GM18909 (cell line): Measurements from ENCODE around the gene DXO.
"Not testable (repeated sequence)": the region's sequence is repeated elsewhere in the genome, so short reads cannot be mapped to it uniquely, and the experiment has no call there.

ENCODE experiments used
- ATAC-seq: cut with Tn5 transposase; IDR thresholded peaks from one replicate; pipeline ENCODE4 v1.9.1; 2021; ENCODE audit warnings: mild to moderate bottlenecking; ENCODE audit not compliant: unreplicated experiment, poor library complexity

DXO gene

GRCh38 chr6:31971993-31972708, at the start of gene DXO:
Gene DXO (minus strand): TSS chr6:31972138. CDS start chr6:31971675, 463 bp downstream.
- peak; percentile 84 for ATAC-seq

DNA sequence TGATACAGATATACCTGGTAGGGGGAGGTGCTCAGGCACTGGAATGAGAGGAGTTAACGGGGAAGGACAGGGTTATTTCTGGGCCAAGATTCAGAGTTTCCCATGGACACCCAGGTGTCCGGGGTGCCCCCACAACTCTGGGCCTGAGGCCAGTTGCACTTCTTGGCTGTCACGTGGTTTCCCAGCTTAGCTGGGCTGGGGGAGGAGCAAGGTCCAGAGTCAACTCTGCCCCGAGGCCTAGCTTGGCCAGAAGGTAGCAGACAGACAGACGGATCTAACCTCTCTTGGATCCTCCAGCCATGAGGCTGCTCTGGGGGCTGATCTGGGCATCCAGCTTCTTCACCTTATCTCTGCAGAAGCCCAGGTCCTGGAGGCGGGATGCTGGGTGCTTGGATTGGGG, 42.6 kb upstream of the DXO start, which contains the start of gene C4B:
Gene C4B (plus strand): TSS at position 249 of the 400 bp plus-strand sequence. CDS start 51 bp downstream, at position 300.
- ATAC-seq, result not testable (repeated sequence)

DNA sequence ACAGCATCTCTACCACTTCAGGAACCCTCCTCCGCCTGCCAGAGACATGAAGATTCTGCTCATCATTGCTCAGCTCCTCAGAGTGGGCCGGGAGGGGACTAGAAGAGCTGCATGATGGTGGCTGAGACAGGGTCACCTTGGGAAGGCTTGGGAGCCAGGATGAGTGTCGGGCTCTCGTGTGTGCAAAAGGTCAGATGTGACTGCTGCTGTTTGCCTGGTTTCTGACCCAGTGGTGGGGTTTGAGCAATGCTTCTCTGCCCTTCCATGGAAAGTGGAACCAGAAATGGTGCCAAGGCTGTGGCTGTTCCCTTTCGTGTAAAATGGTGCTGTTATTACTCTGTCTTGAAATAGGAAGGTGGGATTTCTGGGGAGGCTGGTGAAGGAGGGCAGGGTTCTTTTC, 41.8 kb upstream of the DXO start:
- not testable (repeated sequence) for ATAC-seq

- ATAC-seq, result not testable (repeated sequence)
Measured at GRCh38 chr6:32012941-32013617, 41.1 kb upstream of the DXO start.

DNA sequence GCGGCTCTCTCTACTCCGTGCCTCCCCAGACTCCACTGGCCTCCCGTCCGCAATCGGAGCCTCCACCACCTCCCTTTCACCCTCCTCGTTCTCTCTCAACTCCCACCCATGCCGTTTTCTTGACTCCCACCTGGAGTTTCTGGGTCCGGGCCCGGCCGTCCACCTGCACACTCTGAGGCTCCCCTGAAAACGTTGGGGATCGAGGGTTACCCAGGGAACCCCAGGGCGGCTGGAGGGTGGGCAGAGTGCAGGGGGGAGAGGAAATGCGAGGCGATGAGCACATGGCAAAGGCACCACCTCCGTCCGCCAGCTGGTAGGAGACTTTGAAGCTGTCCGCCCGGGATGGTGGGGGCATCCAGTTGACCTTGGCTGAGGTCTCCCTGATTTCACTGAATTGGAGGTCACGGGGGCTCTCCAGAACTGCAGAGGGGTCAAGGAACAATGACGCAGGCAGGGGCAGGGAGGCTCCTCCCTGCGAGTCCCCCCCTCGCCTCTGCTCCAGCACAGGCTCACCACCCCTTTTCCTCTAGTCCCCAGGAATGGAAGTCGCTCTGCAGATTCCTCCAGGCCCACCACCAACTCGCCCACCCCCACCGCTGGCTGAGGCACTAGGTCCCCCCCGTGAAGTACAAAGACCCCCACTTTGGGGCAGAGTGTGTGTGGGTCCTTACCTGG, 39.1 kb upstream of the DXO start:
- not testable (repeated sequence) for ATAC-seq

DNA sequence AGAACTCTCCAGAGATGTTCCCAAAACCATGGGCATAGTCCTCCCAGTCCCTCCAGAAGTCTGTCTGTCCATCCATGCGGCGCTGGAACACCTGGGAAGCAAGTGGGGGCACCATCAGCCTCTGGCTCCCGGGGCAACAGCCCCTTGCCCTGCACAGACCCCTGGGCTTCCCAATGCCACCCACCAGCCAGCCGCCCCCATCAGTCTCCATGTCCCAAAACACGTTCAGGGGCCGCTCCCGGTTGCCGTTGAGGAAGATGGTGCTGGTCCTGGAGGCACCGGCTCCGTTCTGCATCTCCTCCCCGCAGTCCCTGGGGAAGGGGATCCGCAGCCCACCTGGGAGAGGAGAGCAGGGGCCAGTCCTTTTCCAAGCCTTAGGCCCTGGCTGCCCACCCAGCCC, 37.6 kb upstream of the DXO start:
- ATAC-seq, result not testable (repeated sequence)

DNA sequence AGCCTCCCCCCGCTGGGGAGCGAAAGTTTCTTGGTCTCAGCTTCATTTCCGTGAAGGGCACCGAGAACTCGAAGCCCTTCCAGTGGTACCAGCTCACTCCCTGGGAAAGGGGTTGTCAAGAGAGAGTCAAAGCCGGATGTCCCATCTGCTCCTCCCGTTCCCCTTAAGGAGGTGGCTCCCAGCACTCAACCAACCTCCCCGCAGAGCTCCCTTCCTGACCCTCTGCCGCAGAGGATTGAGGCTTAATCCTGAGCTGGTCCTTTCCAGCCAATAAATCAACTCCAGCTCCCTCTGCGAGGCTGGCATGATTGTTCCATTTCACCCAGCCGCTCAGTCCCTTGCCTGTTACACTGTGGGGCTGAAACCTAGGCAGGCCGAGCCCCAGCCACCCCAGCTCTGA, 36.7 kb upstream of the DXO start:
- ATAC-seq, result not testable (repeated sequence)

GRCh38 chr6:32008037-32008436, 36.1 kb upstream of the DXO start:
- ATAC-seq, result not testable (repeated sequence)

DNA sequence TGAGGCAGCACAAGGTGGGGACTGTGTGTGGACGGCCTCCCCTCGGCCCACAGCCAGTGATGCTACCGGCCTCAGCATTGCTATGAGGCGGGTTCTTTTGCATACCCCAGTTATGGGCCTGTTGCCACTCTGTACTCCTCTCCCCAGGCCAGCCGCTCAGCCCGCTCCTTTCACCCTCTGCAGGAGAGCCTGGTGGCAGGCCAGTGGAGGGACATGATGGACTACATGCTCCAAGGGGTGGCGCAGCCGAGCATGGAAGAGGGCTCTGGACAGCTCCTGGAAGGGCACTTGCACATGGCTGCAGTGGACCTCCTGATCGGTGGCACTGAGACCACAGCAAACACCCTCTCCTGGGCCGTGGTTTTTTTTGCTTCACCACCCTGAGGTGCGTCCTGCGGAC, 35.1 kb upstream of the DXO start:
- not testable (repeated sequence) for ATAC-seq

DNA sequence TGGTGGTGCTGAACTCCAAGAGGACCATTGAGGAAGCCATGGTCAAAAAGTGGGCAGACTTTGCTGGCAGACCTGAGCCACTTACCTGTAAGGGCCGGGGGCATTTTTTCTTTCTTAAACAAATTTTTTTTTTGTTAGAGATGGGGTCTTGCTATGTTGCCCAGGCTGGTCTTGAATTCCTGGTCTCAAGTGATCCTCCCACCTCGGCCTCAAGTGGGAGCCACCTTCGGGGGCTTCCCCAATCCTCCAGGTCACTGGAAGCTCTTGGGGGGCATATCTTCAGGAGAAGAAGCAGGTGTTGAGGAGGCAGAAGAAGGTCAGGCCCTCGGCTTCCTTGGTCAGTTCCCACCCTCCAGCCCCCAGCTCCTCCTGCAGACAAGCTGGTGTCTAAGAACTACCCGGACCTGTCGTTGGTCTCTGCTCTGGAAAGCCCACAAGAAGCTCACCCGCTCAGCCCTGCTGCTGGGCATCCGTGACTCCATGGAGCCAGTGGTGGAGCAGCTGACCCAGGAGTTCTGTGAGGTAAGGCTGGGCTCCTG, 34.1 kb upstream of the DXO start:
- ATAC-seq, result not testable (repeated sequence)

GRCh38 chr6:32005538-32005880, 33.6 kb upstream of the DXO start:
- ATAC-seq, result not testable (repeated sequence)

DNA sequence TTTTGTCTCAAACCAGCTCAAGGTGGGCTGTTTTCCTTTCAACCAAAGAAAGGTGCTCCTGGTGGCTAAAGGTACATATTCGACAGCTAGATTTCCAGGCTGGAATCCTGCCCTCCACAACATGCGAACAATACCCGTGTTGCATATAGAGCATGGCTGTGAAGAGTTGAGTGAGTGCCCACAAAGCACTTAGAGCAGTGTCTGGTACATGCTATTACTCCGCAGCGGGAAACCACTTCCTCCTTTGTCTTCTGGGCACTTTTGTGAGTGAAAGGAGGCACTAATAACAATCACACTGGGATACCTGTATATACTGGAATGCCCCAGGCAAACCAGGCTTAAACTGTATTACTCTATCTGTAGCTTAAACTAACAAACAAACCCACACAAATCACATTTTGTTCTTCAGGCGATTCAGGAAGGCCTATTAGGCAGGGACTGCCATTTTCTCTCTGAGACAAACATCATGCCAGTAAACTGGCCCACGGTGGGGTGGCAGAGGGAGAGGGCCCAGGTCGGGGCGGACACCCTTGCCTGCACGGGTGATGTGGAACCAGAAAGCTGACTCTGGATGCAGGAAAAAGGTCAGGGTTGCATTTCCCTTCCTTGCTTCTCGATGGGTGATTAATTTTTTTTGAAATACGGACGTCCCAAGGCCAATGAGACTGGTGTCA, 33.1 kb upstream of the DXO start:
- ATAC-seq, result not testable (repeated sequence)

DNA sequence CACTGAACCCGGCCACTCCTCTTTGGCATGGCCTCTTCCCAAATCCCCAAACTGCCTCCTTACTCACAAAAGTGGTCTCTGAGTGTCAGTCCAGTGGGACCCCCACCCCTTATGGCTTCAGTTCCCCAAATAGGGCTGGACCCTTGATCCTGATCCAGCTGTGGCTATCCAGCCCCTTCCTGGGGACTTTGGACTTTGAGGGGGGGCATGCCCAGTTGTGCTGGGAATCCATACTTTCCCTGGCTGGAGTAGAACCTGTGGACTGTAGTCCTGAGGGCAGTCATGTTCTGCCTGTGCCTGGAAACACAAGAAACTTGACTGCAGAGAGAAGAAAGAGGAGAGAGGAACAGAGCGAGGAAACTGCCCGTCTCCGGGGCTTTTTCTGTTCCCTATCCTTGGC, 32.5 kb upstream of the DXO start:
- ATAC-seq, result not testable (repeated sequence)

- not testable (repeated sequence) for ATAC-seq
Measured at GRCh38 chr6:32003301-32003700, 31.4 kb upstream of the DXO start.

DNA sequence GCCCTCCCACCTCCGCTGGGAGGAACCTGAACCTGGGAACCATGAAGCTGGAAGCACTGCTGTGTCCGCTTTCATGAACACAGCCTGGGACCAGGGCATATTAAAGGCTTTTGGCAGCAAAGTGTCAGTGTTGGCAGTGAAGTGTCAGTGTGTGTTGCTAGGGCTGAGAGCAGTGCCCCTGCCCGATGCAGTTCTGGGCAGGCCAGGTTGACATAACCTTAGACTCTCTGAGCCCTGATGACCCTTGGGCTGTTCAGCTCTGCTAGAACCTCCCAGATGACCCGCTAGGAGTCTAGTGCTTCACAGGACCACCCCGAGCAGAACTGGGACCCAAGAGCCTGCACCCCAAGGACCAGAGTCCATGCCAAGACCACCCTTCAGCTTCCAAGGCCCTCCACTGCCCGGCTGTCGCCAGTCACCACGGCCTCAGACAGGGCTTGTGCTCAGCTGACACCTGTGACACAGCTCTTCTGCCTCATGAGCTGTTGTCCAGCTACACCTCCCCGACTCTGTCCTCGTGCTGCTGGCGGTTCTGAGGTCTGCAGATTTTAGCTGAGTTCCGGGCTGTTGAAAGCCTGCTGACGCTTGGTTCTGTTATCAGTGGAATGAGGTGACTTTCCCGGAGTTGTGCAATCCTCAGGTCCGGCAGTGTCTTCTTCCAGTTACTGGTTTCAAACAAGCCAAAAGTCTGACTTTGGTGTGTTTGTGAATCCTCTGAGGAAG, 30.8 kb upstream of the DXO start:
- not testable (repeated sequence) for ATAC-seq

DNA sequence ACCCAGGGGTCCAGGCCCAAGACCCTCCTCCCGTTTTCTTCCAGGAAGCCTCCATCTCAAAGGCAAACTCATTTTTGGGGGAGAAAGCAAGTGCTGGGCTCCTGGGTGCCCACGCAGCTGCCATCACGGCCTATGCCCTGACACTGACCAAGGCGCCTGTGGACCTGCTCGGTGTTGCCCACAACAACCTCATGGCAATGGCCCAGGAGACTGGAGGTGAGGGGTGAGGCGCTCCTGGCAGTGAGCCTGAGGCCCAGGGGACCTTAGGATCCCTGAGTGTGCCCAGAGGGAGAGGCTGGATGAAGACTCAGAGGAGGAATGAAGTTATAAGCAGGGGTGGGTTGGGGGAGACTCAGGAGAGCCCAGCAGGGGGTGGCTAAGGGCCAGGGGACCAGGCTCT, 24.4 kb upstream of the DXO start:
- not testable (repeated sequence) for ATAC-seq

- ATAC-seq, result not testable (repeated sequence)
Measured at GRCh38 chr6:31994421-31994820, 22.5 kb upstream of the DXO start.

DNA sequence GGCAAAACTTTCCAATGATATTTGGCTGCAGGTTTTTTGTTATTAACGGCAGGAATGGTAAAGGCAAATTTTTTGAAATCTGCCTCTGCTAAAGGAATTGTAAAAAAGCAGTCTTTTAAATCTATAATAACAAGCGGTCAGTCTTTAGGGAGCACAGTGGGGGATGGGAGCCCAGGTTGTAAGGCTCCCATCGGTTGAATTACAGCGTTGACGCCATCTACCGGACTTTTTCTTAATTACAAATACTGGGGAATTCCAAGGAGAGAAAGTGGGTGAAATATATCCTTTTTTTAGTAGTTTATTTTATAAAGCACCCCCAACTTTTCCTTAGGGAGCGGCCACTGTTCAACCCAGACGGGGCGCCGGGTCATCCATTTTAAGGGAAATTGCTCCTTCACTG, 17.4 kb upstream of the DXO start:
- not testable (repeated sequence) for ATAC-seq

DNA sequence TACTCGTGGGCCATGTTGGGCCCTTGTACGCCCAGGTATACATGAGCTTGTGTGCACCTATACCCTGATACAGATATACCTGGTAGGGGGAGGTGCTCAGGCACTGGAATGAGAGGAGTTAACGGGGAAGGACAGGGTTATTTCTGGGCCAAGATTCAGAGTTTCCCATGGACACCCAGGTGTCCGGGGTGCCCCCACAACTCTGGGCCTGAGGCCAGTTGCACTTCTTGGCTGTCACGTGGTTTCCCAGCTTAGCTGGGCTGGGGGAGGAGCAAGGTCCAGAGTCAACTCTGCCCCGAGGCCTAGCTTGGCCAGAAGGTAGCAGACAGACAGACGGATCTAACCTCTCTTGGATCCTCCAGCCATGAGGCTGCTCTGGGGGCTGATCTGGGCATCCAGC, 9.8 kb upstream of the DXO start, which contains the start of gene C4A:
Gene C4A (plus strand): TSS at position 314 of the 400 bp plus-strand sequence. CDS start 51 bp downstream, at position 365.
- ATAC-seq, result not testable (repeated sequence)
